CD4-positive, alpha-beta T cell treated with Interleukin-10 for 1 hour (primary cell): ENCODE measurements around the gene TOR1B.

Experiments
- DNase-seq: peaks from one replicate; pipeline ENCODE4 v3.0.0-alpha.2; 2020

TOR1B gene

DNA sequence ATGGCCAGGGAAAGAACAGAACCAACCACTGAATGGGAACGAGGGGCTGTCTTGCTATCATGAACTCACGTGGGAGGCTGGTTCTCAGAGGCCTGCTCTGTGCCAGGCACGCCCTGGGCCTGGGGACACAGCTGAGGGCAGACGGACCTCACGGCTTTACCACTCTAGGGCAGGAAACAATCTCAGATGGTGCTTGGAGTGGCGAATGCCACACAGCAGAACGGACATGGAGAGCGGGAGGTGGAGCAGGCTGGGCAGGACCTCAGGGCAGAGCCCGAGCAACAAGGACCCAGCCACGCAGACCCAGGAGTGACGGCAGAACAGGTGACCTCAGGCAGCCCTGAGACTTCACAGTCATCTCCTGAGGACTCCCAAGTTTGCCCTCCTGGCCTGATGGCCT, 12.3 kb downstream of the TOR1B start:
- DNase-seq, result no peak

DNA sequence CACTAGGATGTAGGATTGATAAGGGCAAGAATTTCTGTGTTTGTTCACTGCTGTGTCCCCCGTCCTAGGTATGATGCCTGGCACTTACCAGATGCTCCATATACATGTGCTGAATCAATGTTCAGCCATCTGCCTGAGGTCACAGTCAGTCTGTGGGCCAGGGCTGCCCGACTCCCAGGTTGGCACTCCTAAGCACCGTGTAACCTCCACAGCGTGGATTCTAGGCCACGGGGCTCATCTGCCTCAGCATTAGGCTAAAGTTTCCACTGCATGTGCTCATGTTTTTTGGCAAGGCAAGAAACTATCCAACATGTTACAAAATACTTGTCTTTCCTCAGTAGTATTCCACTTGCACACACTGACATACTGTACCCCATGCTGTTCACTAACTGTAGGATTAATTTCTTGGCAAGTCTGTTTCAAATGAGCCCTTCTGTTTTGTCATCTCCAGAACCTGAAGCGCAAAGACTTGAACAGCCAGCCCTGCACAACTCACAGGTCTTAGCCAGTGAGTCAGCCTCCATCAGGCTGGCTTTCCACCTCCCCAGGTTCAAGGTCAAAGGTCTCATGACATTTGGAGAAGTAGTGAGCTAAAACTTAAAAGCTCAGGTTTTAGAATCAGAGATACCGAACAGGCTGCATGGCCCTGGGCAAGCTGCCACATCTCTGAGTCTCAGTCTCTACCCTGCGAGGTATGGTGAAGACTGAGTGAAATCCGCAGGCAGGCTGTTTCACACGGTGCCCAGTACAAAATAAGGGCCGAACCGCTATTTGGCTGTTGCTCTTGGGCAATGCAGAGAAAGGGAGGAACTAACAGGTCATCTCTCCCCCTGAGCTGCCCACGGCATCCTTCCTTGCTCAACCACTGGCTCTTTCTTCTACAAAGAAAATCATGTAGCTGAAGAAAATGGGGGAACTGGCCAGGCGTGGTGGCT, 13.8 kb downstream of the TOR1B start:
- DNase-seq, result no peak

DNA sequence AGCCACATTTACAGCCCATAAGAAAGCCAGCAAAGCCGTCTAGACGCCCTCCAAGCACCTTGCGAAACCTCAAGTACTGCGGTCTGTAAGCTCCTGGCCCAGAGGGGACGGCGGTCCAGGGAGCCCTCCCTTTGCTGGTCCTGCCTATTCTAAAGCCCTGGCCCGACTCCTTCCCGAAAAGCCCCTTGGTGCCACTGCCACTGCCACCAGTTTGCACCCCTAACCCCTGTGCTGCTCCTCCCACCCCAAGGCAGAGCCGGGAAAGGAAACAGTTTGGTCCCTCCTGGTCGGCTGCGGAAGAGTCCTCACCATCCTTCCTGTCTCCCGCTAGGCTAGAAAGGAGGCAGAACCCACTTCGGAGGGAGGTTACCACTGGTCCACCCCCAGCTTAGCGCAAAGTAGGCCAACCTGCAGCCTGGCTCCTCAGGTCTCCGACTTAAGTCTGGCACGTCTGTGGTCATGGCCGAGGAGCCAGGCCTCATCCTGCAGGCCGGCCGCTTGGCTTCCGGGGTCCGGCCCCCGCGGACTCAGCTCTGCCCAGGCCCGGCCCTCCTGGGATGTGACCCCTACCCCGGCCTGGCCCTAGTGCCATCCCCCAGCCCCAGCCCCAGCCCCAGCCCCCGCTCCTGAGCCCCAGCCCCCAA, 20.0 kb downstream of the TOR1B start:
- peak; percentile 31 for DNase-seq

DNA sequence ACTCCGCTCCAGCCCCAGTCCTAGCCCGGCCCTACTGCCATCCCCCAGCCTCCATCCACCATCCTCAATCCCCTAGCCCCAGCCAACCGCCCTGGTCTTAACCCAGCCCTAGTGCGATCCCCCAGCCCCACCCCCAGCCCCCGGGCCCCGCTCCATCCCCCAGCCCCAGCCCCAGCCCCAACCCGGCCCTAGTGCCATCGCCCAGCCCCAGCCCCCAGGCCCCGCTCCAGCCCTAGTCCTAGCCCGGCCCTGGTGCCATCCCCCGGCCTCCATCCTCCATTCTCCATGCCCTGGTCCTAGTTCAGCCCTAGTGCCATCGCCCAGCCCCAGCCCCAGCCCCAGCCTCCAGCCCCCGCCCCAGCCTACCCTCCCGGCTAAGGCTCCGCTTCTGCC, 20.6 kb downstream of the TOR1B start:
- no peak for DNase-seq

DNA sequence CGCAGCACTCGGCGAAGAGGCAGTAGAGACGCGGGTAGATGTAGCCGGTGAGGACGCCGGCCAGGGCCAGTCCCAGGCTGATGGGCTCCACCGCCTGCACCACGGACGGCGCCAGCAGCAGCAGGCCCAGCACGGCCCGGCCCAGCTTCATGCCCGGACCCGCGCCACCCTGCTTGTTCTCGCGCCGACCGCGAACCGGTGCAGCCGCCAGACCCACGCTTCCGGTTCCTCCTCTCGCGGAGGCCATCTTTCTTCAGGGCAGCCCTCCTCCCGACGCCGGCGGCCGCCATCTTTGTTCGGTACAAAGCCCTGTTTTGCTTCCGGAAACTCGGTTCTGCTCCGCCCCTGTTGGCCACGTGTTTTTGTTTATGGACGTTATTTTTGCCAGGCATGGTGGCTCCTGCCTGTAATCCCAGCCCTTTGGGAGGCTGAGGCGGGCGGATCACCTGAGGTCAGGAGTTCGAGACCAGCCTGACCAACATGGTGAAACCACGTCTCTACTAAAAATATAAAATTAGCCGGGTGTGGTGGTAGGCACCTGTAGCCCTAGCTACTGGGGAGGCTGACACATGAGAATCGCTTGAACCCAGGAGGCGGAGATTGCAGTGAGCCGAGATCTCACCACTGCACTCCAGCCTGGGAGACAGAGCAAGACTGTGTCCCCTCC, 21.1 kb downstream of the TOR1B start, which contains the start of gene TOR1A:
Gene TOR1A (minus strand): TSS at position 202 of the 667 bp plus-strand sequence. CDS start 51 bp downstream, at position 151.
- peak; percentile 93 for DNase-seq

DNA sequence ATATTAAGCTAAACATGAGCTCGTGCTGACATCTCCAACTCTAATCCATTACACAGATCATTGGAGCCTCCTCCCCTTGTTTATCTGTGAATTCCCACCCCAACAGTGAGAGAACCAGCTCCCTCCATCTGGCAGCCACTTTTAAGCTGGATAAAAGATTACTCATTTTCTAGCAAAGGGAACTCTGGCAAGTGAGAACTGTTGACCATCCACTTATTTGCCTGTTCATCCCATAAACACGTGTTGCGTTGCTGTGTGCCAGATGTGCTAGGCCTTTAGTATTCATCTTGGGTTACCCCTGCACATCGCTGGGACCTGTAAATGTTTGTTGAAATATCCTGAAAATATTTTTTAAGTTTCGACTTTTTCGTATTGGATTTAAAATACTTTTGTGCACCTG, 23.4 kb downstream of the TOR1B start:
- no peak for DNase-seq

DNA sequence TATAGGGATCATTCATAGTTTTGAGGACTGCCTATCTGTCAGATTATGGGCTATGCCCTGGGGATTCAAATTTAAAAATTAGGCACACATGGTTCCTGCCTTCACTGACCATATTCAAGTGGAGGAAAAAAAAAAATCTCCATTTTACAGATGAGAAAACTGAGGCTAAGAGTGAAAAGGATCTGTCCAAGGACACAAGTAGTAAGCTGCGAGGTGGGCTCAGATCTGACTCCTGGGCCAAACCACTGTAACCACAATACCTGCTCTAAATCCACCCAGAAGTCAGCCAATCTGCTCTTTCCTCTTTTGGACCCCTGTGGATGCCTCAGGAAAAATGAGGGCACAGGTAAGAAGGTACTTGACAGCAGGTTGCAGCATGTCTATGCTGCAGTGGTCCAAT, 23.8 kb downstream of the TOR1B start:
- DNase-seq, result no peak

DNA sequence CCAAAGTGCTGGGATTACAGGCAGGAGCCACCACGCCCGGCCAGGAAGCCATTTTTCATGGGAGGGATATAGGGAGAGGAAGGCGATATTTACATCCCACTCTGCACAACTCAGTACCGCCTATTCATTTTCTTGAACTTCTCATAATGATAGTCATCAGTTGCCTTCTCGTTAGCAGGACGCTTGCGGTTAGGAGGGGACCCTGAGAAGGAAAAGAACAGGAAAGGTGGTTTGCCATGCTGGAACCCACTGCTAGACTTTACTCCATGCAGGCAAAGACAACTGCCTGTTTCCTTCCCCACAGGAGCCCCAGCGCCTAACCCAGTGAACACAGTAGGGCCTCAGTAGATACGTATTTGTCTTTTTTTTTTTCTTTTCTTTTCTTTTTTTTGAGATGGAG, 25.1 kb downstream of the TOR1B start:
- no peak for DNase-seq

DNA sequence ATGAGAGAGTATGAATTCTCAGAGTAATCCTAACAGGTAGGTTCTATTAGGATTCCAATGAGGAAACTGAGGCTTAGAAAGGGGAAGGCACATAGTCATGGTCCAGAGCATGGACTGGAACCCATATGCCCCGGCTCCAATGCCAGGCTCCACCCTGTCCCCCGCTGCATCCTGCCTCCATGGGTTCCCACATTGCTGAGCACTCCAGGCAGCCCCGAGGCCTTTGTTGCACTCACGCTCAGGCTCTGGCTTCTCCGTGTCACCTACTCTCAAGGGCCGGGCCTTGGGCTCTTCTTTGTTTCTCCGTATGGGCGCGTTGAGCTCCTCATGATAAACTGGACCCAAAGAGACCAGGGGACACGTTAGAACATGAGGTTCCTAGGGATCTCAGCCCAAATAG, 26.0 kb downstream of the TOR1B start:
- DNase-seq, result no peak

DNA sequence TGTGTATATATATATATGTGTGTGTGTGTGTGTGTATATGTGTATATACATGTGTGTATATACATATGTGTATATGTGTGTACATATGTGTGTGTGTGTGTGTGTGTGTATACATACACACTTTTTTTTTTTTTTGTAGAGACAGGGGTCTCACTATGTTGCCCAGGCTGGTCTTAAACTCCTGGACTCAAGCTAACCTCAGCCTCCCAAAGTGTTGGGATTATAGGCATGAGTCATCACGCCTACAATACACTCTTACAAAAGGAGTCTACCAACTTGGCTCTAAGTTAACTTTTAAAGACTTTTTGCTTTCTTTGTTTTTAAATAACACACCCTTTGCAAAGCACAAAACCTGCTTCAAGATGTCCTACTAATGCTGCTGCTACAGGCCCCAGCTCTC, 30.0 kb downstream of the TOR1B start:
- no peak for DNase-seq

DNA sequence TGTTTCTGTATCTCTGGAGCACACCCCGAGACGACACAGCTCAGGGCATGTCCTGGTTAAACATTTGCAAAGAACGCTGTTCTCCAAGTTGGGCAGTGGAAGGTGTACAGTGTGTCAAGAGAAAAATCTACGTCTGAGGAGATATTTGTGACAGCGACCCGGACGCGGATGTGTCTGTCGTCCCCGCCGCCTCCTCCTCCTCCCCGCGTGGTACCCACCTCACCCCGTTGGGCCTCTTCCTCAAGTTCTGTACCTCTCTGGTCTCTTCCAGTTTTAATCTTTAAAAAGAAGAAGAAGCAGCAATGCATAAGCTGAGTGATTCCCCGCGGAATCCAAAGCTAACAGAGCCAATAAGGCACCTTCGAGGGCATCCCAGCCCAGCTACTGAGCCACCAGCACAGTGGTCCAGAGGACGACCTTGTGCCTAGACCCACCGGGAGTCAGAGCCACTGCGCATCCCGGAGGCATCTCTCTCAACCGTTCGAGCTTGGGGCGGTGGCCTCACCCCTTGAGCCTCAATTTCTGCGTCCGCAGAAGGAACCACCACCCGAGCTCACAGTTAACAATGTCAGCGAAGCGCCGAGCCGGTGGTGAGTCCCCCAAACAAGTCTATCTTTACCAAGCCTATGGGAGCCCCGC, 31.6 kb downstream of the TOR1B start:
- DNase-seq, result peak; percentile 54

DNA sequence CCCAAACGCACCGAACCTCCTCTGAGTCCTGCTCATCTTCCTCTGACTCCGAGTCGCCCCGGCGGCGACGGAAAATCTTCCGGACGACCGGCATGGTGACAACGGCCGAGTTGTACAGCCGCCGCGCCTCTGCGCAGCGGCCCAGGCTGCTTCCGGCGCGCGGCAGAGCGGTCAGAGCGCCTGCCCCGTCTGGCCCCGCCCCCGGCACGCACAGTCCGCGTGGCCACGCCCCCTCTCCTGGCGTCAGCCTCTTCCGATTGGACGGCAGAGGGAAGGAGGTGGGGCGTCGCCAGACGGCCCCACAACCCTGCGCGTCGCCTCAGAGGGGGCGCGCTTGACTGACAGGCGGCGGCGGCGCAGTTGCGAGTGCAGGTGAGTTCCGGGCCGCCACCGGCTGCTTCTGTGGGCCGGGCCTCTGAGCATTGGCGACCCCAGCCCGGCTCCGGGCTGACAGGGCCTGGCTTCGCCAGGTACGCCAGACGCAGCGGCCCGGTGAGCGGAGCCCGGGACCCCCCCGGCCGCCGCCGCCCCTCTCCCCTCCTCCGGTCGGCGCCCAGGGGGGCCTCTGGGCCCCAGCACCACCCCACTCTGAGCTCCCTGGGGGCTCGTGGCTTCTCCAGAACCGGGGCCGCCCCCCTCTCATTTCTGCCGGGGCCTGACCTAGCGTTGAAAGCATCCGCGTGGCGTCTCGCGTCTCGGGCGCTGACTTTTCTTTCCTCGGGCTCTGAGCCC, 32.3 kb downstream of the TOR1B start, which contains the start of the genes C9orf78 and USP20:
Gene C9orf78 (minus strand): TSS at position 148 of the 732 bp plus-strand sequence. CDS start 54 bp downstream, at position 94.
Gene USP20 (plus strand): TSS at position 331 of the 732 bp plus-strand sequence. CDS start 17,098 bp downstream, outside the sequence.
- DNase-seq, result peak; percentile 98

DNA sequence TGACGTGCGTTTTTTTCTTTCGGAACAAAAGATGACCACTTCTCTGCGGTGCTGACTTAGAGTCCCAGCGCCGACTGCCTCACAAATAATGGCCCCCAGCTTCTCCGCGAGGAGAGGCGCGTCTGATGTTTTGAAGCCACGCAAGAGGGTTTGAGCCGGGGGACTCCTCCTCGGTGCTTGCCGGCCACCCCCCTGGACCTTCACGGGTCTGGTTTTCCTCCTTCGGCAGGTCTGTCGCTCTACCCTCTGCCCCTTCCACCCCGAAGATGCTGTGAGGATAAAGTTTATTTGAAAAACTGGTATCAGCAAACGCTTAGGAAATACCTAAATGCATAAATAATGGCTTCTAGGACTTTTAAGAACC, 32.9 kb downstream of the TOR1B start:
- no peak for DNase-seq

DNA sequence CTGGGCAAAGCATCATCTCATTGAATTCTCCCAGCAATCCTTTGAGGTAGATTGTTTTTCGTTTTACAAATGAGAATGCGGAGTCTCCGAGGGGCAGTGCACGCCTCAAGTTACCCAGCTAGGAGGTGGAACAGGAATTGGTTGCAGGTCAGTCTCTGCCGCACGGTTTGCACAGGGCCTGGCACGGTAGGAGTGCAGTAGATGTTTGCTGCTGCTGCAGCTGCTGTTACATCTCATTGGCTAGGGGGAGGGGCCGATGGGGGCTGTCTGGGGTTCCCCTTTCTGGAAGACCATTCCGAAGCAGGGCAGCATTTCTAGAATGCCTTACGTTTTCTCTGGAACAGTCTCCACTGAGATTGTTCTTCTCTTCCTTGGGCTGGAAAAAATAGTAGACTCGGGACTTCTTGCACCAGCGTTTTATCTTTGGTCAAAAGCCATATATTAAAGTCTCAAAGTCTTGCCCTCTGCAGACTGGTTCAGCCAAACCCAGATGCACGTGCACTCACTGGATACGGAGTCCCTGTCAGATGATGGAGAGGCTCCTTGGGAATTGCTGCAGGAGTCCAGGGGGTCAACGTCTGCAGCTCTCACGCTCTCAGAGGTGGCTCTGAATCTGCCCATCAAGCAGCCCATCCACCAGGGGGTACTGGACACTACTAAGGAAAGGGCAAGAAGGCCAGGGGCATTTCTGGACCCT, 33.5 kb downstream of the TOR1B start:
- DNase-seq, result peak; percentile 56

DNA sequence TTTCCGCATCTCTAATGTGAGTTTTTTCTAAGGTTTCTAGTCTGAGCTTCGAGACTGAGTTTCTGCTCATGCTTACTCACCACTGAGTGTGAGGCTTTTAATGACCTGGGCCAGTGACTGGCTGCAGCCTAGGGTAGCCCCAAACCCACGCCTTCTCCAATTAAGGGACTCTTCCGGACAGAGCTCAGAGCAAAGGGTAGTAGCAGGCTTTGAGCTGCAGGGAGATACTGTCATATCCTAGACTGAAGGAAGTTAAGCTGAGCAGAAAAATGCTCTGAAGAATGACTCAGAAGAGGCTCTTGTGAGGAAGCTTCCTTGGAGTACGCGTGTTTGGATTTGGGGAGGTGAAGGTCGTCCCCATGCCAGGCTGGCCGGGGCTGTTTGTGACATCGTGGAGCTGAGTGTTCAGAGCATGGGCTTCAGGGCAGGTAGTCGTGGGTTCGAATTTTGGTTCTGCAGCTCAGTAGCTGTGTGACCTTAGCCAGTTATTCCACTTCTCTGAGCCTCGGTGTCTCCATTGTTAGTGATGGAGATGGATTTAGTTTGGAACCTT, 35.8 kb downstream of the TOR1B start:
- peak; percentile 3 for DNase-seq

DNA sequence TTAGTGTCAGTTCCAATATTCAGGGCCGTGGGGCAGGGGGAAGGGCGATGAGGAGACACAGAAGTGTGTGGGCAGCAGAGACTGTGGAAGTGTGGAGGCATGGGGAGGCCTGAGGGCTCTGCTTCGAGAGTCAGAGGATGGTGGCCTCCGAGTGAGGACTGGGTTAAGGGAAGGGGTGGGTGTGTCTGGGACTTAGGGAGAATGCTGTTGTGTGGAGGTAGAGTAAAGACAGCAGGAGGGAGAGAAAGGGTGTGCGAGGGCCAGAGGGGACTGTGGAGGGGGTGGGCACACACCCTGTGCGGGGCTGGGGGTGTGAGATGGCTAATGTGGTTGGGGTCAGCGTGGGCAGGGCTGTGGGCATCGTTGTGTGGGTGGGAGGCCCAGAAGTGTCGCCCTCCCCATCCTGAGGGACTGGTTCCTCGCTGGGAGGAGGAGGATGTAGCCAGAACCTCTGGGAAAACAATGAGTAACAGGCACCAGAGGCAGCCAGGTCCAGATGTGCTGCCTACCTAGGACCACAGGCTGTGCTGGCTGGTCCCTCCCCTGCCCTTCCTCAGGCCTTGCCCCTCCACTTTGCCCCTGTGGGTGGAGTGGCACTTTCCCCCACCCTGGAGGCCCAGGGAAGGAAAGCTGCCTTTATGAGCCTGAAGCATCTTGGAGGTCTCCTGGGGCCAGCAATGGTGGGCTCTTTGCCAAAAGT, 36.5 kb downstream of the TOR1B start:
- DNase-seq, result no peak

DNA sequence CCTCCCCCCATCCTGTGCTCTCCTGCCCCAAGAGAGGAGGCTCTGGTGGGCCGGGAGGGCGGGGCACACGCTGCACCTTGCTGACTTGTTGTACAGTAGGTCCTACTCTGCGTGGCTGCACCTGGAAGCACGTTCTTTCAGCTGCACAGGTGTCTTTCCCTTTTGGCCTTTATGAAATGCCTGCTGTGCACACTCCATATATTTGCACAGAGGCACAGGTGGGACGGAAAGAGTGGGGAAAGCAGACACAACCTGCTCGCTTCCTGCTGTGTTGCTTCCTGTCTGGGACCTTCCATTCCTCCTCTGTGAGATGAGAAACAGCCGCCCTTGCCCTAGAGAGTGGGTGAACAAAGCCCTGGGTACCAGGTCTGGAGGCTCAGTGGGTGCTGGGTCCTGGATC, 37.0 kb downstream of the TOR1B start:
- peak; percentile 23 for DNase-seq

DNA sequence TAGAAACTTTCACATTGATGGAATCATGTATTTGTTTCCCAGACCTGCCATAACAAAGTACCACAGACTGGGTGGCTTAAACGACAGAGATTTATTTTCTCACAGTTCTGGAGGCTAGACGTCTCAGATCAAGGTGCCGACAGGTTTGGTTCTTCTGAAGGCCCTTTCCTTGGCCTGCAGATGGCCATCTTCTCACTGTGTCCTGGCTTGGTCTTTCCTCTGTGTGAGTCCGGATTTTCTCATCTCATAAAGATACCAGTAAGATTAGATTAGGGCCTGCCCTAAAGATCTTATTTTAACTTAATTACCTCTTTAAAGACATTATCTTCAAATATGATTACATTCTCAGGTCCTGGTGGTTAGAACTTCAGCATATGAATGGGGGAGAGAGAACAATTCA, 38.1 kb downstream of the TOR1B start:
- DNase-seq, result no peak

DNA sequence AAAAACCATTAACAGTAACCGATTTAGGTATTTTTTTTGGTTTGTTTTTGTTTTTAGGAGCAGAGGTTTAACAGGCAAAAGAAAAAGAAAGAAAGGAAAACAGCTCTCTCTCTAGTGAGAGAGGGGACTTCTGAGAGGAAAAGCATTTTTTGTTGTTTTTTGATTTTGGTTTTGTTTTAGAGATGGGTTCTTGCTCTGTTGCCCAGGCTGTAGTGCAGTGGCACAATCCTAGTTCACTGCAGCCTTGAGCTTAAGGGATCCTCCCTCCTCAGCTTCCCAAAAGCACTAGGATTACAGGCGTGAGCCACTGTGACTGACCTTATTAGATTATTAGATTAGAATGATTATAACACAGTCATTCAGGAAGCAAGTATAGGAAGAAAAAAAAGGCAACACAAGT, 42.4 kb downstream of the TOR1B start:
- no peak for DNase-seq

DNA sequence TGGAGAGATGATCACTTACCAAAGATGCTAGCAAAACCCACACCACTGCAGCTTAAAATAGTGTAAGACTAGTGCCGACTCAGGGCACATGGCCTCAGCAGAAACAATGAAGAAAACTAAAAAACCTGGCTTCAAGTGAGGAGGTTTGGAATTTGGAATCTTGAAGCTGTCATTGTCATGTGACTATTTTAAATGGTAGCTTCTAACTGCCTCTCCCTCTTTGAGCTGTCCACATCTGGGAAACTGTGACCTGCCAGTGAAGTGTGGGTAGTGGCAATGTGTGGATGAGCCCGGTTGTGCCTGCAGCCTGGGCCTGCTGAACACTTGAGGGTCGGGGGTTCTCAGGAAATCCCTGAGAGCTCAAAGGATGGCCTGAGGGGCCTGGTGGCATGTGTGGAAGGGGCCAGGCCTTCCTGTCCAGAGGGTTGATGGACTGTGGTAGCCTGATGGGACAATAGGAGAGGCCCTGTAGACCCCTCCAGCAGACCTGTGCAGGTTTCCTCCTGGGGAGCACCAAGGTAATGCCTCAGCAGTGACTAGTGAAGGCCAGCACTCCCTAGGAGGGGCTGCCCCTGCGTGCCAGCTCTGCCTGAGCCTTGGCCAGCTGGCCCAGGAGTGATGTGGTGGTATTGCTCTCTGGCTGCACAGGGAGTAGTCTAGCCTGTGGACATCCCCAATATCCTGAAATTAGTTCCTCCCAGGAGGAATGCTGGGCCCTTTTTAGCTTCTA, 45.9 kb downstream of the TOR1B start:
- DNase-seq, result no peak
